ENCODE results near the gene FAM20B.

Gene FAM20B

DNA sequence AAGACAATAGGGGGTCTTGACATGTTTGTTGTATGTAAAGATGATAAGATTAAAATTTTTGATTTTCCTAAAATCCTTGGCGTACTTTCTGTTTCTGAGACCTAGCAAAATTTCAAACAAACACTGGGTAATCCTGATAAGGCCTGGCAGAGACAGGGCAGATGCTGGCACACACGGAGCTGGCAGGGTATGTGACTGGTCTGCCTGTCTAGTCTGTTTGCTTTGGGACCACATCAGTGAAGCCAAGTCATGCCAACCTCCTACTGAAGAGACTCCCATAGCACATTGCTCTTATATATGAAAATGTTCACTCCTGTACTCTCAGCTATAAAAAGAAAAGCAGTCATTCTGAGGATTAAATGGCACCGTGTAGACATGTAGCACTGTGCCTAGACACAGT, 70.2 kb downstream of the FAM20B start:
- DNase-seq = no peak

DNA sequence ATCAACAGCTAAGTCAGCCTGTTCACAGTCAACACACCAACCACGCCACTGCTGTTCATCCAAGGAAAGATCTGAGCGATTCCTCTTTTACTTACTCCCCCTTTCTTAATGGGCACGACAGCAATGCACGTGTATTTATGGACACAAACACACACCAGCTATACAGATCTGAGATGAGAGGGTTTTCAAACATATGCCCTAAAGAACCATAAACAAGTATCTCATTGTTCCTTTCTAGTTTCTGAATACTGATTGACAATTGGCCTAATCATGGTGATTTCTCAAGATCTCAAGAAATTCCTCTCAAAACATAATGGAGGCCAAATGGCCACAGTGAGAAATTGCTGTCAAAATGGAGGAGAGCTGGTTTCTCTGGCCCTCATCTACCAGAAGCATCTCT, 74.2 kb downstream of the FAM20B start:
- no peak for DNase-seq

DNA sequence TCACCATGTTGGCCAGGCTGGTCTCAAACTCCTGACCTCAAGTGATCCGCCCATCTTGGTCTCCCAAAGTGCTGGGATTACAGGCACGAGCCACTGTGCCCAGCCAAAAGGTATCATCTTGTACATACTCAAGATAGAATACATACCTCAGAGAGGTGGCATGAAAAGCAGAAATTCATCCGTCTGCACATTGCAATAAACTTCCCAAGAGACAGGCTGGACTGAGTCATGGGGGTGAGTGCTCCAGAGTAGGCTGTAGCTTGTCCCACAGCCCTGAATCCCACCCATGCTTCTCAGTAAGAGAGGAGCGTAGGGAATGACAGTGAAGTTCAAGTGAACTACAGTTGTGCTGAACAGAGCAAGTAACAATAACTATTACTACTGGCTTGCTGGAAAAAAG, 75.9 kb downstream of the FAM20B start:
- DNase-seq = no peak

DNA sequence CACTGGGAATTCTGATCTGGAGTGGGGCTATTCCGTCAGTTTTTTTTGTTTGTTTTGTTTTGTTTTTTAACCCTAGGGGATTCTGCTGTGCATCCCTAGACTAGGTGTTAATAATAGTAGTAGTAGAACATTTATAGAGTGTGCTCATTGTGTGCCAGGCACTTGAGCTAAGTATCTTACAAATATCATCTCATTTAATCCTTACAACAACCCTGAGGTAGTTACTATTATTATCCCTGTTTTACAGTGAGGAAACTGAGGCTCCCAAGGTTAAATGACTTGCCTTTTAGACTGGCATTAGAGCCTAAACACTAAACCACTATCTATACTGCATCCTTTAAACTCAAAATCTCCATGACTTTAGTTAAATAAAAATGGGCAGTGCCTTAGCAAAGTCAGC, 78.3 kb downstream of the FAM20B start:
- no peak for DNase-seq

DNA sequence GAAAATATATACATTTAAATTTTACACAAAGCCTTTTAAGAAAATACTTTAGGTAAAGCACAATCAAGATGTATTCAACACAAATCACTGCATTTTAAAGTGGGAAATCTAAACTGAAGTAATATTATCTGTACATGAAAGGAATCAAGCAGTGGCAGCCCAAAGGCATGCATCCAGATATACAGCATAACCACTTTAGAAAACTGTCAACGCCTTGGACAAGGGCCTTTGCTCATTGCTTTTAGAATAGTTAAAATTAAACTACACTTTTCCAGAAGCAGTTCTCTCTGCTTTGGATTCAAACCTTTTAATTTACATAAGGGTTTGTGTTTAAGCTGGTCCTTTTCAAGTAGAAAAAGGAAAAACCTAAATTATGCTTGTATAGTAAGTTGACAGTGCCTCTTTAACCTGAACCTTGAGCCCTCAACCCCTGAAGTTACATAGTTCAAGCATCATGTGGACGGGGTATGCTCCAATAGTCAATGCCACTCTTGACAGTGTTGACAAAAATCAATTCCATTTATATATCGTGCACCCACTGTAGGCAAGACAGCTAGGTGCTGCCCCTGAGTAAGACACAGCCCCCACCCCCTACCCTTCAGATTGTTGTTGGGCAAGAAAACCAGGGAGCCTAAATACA, 79.0 kb downstream of the FAM20B start:
- no peak for DNase-seq

DNA sequence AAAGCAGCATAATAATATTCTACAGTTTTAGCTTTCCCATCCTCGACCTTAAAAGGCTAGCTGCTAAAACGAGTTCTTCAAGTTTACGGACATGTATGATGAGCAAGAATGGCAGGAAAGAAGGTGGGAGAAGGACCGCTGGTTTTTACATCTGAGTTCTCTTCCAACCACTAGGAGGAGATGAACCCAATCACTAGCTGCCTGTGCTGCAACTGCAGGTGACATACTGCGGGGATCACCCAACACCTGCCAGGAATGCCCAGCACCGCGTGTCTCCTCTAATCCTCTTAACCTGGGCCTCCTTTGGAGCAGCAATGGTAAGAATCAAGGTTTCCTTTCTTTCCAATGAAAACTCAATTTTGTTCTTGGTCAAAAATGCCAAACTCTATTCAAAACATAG, 79.7 kb downstream of the FAM20B start:
- DNase-seq = no peak

DNA sequence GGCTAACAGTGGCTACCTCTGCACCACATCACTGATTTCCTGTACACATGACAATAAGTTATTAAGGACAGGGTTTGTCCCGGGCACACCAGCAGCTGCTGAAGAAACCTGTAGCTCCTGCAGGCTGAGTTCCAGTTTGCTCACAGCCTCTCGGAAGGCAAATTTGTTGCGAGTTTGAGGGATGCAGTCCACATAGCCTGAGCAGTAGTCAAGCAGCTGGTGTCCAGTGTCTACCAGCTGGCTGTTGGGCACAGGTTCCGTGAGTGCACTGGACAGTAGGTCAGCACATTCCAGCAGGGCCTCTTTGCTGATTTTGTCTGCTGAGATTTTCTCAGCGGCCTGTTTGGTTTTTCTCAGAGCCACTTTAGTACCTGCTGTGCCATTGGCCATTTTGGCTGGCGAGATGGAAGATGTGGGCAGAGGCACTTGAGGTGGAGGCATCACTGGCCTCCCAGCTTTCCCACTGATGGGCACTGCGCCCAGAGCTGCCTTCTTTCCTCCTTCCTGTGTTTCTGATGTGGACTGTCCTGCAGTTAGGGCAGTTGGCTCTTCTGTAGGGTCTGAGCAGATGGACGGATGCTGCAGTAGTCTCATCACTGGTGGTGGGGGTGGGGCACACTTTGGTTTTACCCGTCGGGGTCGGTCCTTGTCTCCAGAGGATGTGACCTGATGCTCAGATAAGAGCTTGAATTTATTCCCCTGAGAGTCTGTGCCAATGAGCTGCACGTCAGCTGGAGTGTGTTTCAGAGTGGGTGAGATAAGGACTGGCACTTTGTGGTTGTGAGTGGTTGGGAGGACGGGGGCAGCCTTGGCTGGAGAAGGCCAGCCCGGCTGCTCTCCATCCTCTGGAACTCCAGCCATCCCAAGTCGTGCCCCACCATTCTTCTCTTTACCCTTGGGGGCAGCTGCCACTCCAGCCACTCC, 82.3 kb downstream of the FAM20B start:
- no peak for DNase-seq

DNA sequence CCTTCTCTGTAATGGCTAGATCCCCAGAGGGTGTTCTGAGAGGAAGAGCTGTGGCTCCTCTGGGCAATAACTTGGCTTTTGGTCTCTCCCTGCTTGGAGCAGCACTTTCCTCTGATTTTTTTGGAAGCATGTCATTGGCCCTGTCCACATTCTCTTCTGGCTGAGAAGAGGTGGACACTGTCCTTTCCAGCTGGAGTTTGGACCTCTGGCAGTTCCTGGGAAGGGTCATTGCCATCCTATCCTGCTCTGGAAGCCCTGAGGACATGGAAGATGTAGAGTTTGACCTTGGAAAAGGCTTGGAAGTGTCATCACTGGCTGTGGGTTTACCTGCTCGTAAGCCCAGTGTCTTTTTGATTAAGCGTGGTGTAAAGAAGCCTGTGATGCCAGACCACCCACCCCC, 83.0 kb downstream of the FAM20B start:
- DNase-seq = no peak

DNA sequence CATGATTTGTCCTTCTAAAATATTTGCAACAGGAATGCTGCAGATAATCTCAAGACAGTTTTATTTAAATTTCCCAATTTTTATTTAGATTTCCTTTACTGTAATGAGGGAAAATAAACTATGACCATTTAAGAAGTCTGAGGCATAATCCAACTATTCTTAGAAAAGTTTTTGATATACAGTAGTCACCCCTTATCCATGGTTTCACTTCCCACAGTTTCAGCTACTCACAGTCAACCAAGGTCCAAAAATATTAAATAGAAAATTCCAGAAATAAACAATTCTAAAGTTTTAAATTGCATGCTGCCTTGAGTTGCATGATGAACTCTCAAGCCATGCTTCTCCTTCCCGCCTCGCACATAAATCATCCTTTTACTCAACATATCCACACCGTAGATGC, 89.5 kb downstream of the FAM20B start:
- DNase-seq = no peak

DNA sequence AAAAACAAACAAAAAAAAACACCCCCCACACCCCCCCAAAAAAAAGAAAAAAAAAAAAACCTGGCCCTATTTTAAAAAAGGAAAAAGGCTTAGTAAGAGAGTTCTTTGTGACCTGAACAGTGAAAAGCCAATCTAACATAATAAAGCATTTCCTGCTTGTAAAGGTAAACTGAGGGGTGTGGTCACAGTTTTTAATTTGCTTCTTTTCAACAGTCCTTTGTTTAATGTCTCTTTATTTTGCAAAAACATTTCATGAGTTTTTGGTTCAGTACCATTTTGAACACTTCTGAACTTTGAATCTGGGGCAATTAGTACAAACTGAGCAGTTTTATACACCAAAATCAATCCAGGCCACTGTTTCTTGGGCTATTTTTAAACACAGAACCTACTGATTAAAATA, 93.8 kb downstream of the FAM20B start:
- no peak for DNase-seq

DNA sequence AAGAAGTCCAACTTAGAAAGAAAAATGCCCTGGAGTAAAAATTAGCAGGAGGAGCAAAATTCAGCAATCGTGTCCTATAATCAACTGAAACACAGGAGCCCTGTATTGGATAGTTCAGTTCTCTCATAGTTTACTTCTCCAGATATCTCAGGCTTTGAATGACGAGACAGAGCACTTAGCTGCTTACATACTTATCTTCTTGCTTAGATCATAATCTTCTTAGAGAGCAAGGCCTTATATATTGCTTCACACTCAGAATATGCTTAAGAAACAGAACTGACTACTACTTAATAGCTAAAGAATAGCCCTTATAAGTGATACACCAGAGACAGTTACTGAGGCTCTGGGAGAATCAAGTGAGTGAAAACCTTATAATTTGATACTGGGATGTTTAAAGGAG, 95.0 kb downstream of the FAM20B start:
- DNase-seq = no peak

DNA sequence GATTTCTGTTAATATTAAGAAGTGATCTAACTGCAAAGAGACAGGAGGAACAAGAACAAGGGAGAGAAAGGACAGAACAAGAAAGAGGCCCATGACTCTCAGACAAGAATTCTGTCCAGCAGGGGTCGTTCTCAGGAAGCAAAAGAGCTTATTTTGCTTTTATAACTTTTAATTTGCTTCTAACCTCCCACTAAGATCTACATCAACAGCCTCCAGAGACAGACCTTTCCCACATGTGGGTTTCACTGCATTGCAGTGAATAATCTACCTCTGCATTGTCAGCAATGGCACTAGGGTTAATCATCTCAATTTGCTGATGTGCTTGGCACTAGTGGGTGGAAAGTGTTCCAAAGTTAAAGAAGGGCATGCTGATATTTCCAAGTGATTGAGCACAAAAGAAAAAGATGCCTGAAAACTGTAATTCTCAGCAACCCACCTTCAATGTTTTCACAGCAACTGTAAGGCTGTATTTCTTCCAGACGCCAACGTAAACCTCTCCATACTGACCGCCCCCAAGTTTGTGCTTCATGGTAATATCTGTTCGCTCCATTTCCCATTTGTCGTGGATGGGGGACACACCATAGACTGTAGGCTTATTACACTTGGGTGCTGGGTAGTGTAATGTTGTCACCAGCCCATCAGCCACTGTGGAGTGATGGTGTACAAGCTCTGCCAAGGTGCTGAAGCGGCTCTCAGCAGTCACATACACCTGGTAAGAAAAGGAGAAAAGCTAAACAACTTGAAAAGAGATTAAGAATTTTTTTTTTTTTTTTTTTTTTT, 95.7 kb downstream of the FAM20B start:
- DNase-seq = peak; percentile 26

DNA sequence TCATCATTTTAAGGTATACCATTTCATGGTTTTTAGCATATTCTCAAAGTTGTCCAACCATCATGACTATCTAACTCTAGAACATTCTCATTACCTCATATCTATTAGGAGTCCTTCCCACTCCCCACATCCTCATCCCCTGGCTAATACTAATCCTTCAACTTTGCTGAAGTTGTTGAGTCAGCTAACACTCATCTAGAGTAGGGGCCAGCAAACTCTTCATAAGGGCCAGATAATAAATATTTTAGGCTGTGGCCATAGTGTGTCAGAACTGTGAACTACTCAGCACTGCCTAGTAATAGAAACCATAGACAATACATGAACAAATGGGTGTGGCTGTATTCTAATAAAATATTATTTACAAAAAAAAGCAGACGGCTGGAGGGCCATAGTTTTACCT, 99.2 kb downstream of the FAM20B start:
- no peak for DNase-seq
